DND-41 (cell line): ENCODE data around the gene IL18R1.

Experiments used
- ATAC-seq: fragments of 200-7000 bp; cut with Tn5 transposase; 3 replicates; pipeline ENCODE4 v1.9.1; 2021; ENCODE audit warnings: low read depth; ENCODE audit not compliant: insufficient read depth
- DNase-seq: peaks from one replicate; pipeline ENCODE4 v3.0.0-alpha.2; 2020
- H2AFZ ChIP-seq: 2 replicates; pipeline ENCODE4 v1.6.0; 2012; ENCODE audit warnings: low read depth, low read length
- H3K27ac ChIP-seq: 2 replicates; pipeline ENCODE4 v1.5.1; 2012; ENCODE audit warnings: low read length, inconsistent platforms
- H3K27me3 ChIP-seq: fragments of 200-600 bp; sonication (generic); 2 replicates; pipeline ENCODE4 v1.6.0; 2012; ENCODE audit warnings: low read length, mild to moderate bottlenecking, inconsistent platforms; ENCODE audit not compliant: insufficient read depth, poor library complexity
- H3K36me3 ChIP-seq: 2 replicates; pipeline ENCODE4 v1.5.1; 2012; ENCODE audit warnings: low read length, inconsistent platforms; ENCODE audit not compliant: insufficient read depth
- H3K4me1 ChIP-seq: 2 replicates; pipeline ENCODE4 v1.5.1; 2012; ENCODE audit warnings: mild to moderate bottlenecking, low read length; ENCODE audit not compliant: insufficient read depth
- H3K4me2 ChIP-seq: 2 replicates; pipeline ENCODE4 v1.6.0; 2012; ENCODE audit warnings: mild to moderate bottlenecking, moderate library complexity, low read length, inconsistent platforms; ENCODE audit not compliant: insufficient read depth
- H3K4me3 ChIP-seq, 2 experiments: fragments of 200-600 bp in 1 of 2; shearing (Covaris generic) in 1 of 2; 2 replicates each; pipeline ENCODE4 v1.5.1; 2012 to 2016; ENCODE audit warnings: inconsistent platforms in 2 of 2, low read length in 2 of 2, mild to moderate bottlenecking in 2 of 2, low read depth in 1 of 2, moderate library complexity in 1 of 2
- H3K79me2 ChIP-seq: 2 replicates; pipeline ENCODE4 v1.6.0; 2012; ENCODE audit warnings: low read length, inconsistent platforms; ENCODE audit not compliant: insufficient read depth
- H3K9ac ChIP-seq: 2 replicates; pipeline ENCODE4 v1.6.0; 2012; ENCODE audit warnings: low read depth, mild to moderate bottlenecking, inconsistent platforms, low read length, moderate library complexity
- H3K9me3 ChIP-seq: 2 replicates; pipeline ENCODE4 v1.5.1; 2012; ENCODE audit warnings: low read length, moderate library complexity, mild to moderate bottlenecking, inconsistent platforms; ENCODE audit not compliant: insufficient read depth, severe bottlenecking
- H4K20me1 ChIP-seq: 2 replicates; pipeline ENCODE4 v1.6.0; 2012; ENCODE audit warnings: low read length; ENCODE audit not compliant: insufficient read depth
- EZH2 ChIP-seq: IDR thresholded peaks from 3 replicates; pipeline ENCODE4 v1.6.1; 2012; ENCODE audit warnings: borderline replicate concordance, low read depth, mild to moderate bottlenecking, moderate library complexity, low read length, inconsistent platforms; ENCODE audit not compliant: severe bottlenecking
- TF ChIP-seq, protein P1 (sequence below): IDR thresholded peaks from 2 replicates; pipeline ENCODE4 v1.5.1; 2012; ENCODE audit warnings: borderline replicate concordance, low read length, moderate library complexity, mild to moderate bottlenecking; ENCODE audit not compliant: poor library complexity, severe bottlenecking; ENCODE audit errors: extremely low read depth

Gene IL18R1

DNA sequence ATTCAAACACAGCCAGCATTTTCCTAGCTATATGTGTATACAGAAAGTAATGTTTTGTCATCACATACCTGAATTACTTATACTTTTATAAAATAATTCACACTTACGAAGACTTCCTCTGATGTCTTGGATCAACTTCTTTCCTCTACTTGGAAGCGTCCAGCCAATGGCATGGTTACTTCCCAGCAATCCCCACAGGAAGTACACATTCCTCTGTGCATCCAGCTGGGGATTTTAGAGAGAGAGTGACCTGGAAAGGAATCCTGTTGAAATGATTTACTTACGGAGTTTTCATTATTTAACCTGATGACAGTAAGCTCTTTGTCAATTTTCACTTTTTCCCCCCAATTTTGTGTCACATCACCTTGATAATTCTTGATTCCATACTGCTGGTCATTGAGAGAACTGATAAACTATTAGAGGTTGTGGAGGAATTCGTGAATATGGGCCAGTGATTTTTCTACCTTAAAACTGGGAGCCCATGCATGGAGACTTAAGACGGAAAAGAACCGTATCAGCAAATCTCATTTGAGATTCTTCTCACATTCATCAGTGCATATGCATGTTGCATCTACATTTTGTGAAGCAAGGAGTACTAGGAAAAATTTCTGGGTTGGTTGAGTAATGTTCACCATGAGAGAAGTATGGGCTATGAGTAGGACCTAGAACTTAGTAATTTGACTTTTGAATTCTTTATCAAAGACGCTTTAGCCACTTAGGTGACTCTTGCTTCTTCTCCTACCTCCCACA lies 9.0 kb upstream of the IL18R1 start:
- no peak overlapping the region for H3K4me3 ChIP-seq
- H3K36me3 ChIP-seq, result no peaks in the 10 kb centered on the region
- H3K4me2 ChIP-seq, result no peak overlapping the region
- ATAC-seq (no peak), DNase-seq (no peak)
- H3K79me2 ChIP-seq, result no peaks in the 10 kb centered on the region
- no peaks in the 10 kb centered on the region for H3K9me3 ChIP-seq
- no peak for TF ChIP-seq EZH2
- TF ChIP-seq, protein P1, sequence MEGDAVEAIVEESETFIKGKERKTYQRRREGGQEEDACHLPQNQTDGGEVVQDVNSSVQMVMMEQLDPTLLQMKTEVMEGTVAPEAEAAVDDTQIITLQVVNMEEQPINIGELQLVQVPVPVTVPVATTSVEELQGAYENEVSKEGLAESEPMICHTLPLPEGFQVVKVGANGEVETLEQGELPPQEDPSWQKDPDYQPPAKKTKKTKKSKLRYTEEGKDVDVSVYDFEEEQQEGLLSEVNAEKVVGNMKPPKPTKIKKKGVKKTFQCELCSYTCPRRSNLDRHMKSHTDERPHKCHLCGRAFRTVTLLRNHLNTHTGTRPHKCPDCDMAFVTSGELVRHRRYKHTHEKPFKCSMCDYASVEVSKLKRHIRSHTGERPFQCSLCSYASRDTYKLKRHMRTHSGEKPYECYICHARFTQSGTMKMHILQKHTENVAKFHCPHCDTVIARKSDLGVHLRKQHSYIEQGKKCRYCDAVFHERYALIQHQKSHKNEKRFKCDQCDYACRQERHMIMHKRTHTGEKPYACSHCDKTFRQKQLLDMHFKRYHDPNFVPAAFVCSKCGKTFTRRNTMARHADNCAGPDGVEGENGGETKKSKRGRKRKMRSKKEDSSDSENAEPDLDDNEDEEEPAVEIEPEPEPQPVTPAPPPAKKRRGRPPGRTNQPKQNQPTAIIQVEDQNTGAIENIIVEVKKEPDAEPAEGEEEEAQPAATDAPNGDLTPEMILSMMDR, result no peak
- no peak overlapping the region for H2AFZ ChIP-seq
- H3K4me1 ChIP-seq, result no peaks in the 10 kb centered on the region
- no peaks in the 10 kb centered on the region for H4K20me1 ChIP-seq
- H3K9ac ChIP-seq, result no peak overlapping the region
- no peak overlapping the region for H3K27ac ChIP-seq
- H3K27me3 ChIP-seq, result peaks cover 10% of the 10 kb centered on the region

DNA sequence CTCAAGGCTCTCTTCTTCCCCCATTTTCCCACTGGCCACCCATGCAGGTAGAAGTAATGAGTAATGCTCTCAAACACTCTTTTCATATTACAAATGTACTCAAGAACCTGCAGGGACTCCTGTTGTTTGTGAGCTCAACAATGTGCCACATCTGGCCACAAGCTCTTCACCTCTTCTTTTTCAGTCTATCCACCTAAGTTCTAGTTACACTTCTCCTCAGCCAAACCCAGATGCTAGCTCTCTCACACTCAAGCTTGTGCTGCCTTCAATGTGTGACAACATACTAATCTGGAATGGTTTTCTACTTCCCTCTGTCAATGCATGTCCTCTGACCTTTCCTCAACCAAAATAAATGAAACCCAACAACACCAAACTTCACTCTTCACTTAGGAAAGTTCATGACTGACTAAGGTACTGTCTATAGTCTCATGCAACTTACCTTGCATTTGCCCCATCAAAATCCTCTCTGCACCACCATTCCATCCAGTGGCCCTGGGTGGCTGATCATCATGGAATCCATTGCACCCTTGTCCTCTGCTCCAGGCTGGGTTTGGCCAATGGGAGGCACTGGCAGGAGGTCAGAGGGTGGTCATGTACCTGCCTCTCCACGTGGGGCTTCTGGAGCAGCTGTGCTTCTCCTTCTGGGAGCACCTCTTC lies 5.3 kb upstream of the IL18R1 start:
- H3K27me3 ChIP-seq, result peaks cover 23% of the 10 kb centered on the region
- TF ChIP-seq, protein P1, result no peak
- no peak for TF ChIP-seq EZH2
- no peak overlapping the region for H3K27ac ChIP-seq
- H3K36me3 ChIP-seq, result no peaks in the 10 kb centered on the region
- H3K4me3 ChIP-seq, result no peak overlapping the region
- ATAC-seq, result no peak
- H4K20me1 ChIP-seq, result no peaks in the 10 kb centered on the region
- H3K4me2 ChIP-seq, result no peak overlapping the region
- H3K4me1 ChIP-seq, result peaks cover 4% of the 10 kb centered on the region
- no peaks in the 10 kb centered on the region for H3K79me2 ChIP-seq
- DNase-seq, result no peak
- no peak overlapping the region for H3K9ac ChIP-seq
- no peak overlapping the region for H2AFZ ChIP-seq
- H3K9me3 ChIP-seq, result no peaks in the 10 kb centered on the region

DNA sequence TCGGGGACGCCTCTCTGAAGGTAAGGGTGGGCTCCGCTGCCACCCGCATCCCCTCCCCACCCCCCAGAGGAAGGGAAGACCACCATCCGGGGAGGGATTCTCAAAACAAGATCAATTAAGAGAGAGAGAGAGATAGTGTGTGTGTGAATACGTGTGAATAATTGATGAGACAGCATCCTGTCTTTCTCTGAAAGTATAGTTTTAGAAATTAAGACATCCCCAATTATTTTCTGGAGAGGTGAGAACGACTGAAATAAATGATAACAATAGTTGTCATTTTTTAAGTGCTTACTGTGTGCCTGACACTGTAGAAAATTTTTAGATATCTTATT lies 751 bp downstream of the IL18R1 start:
- H3K27me3 ChIP-seq, result peaks cover 40% of the 10 kb centered on the region
- H2AFZ ChIP-seq, result no peak overlapping the region
- no peak overlapping the region for H3K27ac ChIP-seq
- TF ChIP-seq, protein P1, result no peak
- no peak for TF ChIP-seq EZH2
- no peak for ATAC-seq
- H3K9me3 ChIP-seq, result no peaks in the 10 kb centered on the region
- DNase-seq, result no peak
- peak overlapping the region; percentile 86; the same call in 1 of the 2 replicates for H3K4me2 ChIP-seq
- no peak overlapping the region for H3K4me3 ChIP-seq
- peaks cover 14% of the 10 kb centered on the region for H3K4me1 ChIP-seq
- no peaks in the 10 kb centered on the region for H3K79me2 ChIP-seq
- H3K9ac ChIP-seq, result no peak overlapping the region
- no peaks in the 10 kb centered on the region for H3K36me3 ChIP-seq
- no peaks in the 10 kb centered on the region for H4K20me1 ChIP-seq
